ENCODE data around the gene RAB44. TPM values are rescaled to one million over a fixed set of nuclear protein-coding genes. Genes with fewer than 3 reads are reported as not detected.
A peak's percentile ranks its signal among the peaks of the same experiment; 100 is the strongest.

RAB44 gene
- total RNA-seq, 1 experiment from 2014 or later, result not detected

DNA sequence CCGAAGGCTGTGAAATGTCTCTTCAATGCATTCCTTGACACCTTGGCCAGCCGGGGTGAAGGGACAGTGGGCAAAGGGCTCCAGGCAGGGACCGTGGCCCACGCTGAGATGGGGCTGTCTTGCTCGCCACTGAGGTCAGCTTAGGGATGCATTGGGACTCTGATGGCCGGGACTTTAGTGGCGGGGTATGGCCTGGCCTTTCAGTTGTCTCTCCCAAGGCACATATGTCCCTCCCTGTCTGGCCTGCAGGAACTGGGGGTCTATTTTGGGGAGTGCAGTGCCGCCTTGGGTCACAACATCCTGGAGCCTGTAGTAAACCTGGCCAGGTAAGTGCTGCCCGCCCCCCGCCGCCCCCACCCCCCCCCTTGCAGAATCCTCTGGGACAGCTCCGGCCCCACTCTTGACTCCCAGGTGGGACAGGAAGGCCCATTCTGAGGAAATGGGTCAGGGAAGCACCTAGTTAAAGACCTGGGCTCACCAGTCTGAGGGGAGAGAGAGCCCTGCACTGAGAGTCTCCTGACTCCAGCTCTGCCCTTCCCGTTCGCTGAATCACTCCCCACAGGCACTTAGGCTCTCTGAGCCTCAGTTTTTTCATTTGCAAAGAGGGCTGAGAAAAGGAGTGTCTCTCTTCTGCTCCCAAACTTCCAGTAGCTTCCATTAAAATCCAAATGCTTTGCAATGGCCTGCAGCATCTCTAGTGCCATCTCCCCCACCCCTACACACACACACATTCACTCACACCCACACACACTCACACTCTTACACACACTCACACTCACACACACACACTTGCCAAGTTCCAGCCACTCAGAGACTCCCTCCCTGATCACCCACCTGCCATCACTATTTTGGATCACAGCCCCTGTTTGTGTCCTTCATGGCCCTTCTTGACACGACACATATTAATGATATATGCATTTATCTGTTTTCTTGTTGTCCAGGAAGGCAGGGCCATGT lies 33.1 kb downstream of the RAB44 start:
- no peak for DNase-seq (ENCODE audit: low read depth)

DNA sequence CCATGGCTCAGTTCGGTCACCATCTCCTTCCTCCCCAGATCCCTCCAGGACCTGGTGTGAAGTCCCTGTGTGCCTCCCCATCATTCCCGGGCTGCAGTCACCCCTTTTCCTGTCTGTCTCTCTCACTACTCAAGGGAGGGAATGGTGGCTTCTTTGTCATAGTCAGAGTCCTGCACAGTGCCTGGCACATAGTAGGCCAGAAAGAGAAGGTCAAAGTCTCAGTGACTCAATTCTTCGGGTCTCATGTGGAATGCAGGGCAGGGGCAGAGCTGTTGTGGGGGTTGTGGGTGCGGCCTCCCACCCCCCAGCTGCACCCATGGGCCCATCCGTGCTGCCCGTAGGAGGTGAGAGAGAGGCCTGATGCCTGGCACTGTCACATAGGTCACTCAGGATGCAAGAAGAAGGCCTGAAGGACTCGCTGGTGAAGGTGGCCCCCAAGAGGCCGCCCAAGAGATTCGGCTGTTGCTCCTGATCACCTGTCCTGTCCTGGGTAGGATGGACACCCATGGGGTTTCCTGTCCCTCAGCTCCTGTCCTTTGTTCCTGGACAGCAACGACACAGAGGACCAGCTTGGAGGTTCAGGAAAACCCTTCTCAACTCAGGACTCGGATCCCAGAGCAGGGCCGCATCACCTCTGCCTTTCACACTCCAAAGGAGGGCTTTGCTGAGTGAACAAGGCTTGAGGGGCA lies 34.1 kb downstream of the RAB44 start:
- no peak for DNase-seq (ENCODE audit: low read depth)

DNA sequence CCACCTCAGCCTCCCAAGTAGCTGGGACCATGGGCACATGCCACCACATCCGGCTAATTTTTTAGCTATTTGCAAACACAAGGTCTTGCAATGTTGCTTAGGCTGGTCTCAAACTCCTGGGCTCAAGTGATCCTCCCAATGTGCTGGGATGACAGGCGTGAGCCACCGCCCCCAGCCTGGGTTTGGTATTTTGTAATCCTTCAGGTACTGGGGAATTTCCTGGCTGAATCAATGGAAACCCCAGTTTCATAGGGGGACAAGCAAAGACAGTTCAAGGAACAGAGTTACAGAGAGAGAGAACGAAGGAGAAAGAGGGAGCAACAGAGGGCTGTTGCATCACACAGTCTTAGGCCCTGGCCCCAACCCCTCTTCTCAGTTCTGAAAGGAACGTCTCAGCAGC lies 35.7 kb downstream of the RAB44 start:
- no peak for DNase-seq (ENCODE audit: low read depth)

DNA sequence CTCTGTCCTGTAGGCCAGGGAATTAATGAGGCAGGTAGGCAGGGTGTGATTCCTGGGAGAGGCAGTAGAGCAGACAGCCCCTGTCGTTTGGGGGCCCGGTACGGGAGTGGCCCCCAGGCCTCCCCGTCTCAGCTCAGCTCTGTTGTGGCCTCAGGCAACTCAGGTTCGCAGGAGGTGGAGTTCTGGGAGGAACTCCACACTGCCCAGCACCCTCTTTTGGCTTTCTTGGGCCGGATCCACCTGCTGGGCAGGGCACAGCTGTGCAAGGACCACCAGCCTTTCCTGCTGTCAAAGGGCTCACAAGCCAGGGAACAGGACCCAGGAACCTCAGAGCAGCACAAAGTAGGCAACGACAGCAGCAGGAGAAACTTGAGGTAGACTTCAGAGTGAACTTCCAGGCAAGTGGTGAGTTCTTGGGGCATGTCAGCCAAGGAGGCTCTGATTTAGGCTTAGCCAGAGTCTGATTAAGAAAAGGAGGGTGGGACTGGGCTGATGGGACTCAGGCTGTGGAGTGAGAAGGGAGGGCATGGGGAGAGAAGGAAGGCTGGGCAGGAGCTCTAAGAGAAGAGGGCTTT lies 36.9 kb downstream of the RAB44 start:
- no peak for DNase-seq (ENCODE audit: low read depth)

DNA sequence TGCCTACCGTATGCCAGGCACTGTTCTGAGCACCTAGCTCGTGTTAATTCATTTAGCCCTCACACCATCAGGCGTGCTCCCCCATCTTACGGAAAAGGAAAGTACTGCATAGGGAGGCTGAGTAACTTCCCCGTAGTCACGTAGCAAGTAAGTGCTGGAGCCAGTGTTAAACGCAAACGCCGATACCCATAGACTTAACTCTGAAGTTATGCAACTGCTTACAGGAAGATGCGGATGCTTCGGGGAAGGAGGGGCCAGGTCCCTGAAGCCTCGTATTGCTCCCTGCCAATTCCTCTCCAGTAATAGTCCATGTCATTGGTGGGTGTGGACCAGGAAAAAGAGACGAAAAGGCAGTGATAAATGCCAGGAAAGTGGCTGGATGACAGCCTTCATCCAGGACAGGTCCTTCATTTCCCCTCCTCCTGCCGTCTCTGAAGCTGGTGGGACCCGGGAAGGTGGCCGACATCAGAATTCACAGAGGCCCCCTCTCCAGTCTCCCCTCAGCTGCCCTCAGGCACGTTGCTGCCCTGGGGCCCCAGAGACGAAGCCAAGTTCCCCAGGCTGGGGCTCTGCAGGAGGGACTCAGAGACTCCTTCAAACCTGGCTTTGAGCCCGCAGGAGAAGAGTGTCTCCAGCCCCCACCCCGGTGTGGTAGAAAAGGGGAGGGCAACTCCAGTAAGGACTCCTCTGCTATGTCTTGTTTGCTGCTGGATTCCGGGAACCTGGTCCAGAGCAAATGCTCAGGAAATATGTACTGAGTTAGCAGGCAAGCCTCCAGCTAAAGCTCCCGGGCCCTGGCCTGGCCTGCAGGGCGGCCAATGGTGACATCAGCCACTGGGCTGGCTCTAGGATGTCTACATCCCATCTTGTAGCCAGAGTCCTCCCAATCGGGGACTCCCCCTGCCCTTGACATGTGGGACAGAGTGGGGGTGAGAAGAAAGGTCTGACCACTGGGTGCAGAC lies 37.8 kb downstream of the RAB44 start:
- DNase-seq (ENCODE audit: low read depth), result peak; percentile 35

DNA sequence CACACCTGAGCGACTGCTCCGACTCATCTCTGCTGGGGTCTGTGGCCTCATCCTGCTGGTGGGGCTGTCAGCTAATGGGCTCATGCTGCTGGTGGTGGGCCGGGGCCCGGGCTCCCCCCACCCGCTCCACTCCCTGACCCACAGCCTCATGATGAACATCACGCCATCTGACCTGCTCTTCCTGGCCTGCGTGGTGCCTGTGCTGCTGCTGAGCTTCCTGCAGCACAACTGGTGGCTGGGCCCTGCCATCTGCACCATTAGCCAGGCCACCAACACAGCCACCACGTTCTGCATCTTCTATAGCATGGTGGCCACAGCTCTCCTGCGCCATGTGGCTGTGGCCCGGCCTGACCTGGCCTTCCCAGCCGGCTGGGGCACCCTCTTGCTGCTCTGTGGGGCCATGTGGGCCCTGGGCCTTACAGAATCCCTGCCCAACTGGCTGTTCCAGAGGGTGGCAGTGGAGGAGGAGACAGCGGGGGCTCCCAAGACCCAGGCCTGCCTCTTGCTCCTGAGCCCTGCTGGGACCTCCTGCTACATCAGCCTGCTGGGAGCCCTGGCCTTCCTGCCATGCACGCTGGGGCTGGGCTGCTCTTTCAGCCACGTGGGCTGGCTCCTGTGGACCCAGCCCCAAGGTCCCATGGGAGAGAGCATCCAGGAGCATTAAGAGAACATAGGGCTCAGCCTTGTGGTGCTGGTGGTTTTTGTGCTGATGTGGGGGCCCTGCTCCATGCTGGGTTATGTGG lies 39.6 kb downstream of the RAB44 start:
- no peak for DNase-seq (ENCODE audit: low read depth)

DNA sequence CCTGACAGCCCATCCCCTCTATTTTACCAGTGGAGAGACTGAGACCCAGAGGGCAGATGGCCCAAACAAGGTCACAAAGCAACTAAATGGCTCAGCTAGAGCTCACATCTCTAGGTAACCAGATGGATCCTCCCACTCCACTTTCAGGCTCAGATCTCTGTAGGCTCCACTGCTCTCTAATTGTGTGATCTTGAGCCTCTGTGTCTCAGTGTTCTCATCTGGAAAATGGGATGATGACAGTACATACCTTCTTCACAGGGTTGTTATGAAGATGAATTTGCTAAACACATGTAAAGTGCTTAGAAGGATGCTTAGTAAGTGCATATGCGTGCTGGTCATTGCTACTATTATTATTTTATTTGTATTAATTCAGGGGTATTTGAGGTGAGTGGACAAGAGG lies 40.5 kb downstream of the RAB44 start:
- DNase-seq (ENCODE audit: low read depth), result no peak

DNA sequence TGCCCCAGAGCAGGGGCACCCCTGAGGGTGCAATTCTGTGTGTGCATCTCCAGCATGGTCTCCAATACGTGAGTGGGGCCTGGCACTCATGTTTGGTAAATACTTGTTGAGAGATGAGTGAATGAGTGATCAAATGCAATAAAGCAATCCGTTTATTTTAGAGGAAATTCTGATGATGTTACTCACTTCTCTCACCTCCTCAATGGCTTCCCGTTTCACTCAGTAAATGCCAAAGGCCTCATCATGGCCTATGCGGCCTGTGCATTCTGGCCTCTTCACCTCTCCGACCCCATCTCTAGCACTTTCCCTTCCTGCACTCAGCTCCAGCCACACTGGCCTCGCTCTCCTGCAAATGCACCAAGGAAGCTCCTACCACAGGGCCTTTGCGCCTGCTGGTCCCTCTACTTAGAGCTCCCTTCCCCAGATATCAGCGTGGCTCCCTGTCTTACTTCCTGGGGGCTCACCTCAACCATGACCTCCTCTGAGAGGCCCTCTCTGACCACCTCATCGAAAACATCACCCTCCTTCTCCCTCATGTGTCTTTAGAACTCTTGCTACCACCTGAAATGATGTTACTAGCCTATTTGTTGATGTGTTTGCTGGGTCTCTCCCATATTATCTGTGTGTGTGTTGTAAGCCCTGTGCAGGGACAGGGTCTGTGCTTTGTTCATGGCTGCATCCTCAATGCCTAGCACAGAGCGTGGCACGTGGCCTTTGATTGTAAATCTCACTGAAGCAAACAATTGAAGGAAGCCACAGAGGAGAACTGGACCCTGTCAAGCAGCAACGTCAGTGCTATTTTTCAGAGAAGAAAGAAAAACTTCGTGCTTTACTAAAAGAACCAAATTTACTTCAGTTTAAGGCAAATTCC lies 42.6 kb downstream of the RAB44 start:
- peak; percentile 38 for DNase-seq (ENCODE audit: low read depth)

DNA sequence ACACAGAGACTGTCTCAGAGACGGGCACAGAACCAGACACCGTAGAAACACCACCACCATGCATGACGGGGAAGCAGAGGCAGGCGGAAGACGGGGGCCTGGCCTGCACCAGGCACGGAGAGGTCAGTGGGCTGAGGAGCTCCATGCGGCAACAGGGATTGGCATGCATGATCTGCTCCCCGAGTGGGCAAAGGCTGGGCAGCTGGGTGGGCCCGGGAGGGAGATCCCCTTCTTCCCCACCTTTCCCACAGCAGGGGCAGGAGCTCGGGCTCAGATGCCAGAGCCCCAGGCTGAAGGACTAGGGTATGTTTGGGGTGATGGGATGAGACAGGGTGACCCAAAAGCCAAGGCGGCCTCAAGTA lies 43.2 kb downstream of the RAB44 start:
- no peak for DNase-seq (ENCODE audit: low read depth)

DNA sequence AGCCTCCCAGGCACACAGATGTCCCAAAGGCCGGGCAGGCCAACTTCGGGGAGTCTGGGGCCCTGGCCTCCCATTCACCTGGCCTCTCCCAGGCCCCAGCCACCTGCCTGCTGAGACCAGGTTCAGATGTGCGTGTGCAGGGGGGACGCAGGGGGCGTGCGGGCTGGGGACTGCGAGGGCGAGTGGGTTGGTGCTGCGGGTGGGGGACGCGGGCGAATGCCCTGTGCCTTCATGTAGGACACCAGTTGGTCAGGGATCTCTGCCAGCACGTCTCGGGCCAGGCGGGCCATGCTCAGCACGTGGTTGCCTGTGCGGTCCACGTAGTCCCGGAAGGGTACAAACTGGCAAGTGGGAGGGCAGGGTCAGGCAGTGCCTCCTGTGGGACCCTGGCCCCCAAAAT lies 44.5 kb downstream of the RAB44 start:
- no peak for DNase-seq (ENCODE audit: low read depth)

DNA sequence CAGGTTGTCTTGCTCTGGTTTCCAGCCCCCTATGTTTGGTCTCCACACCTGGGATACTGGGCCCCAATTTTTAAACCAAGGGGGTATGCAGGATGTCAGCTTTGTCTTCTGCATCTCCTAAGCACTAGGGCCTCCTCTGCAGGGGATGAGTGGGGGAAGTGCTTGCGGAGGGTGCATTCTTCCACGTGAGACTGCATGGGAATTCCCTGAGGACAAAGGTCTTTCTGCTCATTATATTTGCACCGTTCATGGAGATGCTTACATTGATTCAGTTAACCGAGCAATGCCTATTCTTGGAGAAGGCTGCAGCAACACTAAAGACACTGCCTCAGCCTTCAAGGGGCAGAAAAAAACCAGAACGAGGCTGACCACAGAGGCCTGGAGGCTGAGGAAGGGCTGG lies 45.4 kb downstream of the RAB44 start:
- DNase-seq (ENCODE audit: low read depth), result no peak

DNA sequence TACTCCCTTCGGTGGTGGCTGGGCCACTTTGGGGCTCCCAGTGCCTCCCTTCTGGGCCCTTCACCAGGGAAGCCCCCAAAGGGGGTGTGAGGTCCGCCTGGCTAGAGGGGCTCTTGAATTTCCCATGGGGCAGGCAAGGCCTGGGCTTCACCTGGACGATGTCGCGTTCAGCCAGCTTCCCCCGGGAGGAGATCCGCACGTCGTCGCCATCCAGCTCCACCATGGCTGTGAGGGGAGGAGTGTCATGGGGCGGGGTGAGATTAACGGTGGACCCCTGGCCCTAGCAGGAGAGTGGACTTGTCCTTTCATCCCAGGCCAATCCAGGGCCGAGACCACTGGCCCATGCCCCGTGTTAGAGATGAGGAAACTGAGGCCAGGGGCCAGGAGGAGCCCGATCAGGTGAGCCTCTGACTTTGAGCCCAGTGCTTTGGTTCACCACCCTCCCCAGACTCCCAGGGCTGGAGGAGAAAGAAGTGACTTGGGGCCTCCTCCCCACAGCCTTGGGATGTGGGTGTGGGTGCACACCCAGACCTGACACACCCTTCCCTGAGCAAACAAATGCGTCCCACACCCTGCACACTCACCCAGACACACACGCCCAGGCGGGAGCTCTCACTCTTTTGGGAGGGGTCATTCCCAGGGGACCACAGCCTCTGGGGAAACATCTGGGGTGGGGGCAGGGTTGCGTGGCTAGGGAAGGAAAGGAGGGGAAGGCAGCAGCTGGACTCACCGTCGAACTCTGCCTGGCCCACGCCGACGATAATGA lies 46.1 kb downstream of the RAB44 start:
- DNase-seq (ENCODE audit: low read depth), result no peak

DNA sequence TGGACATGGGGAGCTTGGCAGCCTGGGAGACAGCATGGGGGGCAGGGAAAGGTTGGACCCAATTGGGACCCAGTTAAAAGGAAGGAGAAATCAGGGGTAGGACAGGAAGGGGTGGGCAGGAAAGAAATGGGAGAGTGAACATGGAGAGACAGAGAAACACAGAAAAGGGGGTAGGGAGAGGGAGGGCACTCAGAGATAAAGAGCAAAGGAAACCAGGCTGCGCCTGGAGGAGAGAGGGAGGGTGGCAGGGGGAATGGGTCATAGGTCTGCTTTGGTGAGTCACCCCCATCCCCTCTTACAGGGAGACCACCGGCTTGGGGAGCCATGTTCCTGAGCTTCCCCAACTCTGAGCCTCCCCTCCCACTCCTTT lies 46.7 kb downstream of the RAB44 start:
- no peak for DNase-seq (ENCODE audit: low read depth)

DNA sequence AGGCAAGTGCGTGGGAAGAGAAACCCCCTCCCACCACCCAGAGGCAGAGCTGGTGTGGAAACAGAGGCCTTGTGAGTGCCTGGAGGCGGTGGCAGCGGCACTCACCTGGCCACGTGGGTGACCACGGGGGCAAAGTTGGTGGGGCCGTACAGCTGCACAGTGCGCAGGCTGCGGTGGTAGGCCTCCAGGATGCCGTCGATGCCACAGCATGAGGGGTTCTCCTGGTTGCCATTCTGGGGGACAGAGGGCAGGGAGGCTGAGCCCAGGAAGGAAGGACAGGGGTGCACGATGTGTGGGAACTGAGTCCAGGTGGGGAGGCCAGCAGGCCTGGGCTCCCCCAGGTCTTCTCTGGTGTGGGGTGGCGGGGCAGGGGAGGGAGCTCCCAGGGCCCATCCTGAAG lies 47.7 kb downstream of the RAB44 start:
- no peak for DNase-seq (ENCODE audit: low read depth)

DNA sequence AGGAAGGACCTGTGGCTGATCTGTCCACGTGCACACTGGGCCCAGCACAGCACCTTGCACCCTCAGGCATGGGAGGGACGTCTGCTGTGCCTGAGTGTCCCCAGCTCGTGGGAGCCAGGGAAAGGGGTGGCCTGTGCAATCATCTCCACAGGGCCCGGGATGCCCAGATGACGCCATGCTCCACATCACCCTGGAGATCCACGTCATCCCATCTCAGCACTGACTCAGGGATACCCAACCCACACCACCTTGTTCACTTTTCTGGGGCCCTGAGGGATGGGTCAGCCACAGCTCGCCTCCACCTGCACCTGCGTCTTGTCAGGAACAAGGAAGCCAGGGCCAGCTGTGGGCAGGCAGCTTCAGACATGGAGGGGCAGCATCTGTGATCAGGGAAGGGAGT lies 48.2 kb downstream of the RAB44 start:
- DNase-seq (ENCODE audit: low read depth), result no peak

DNA sequence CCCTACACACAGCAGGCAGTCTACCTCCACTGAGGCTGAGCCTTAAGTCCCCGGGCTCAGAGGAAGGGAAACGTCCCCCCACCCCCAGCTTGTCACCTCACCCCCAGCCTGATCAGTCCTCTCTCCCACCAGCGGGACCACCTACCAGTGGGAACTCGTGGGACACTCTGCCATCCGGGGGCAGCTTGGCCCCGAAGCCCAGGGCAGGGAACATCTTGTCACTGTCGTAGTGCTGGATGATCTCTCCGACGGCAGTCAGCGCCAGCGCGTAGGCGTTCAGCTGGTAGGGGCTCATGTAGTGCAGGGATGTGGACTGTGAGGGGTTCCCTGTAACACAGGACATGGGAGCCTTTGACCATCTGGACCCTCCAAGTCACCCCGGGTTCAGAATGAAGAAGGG lies 48.6 kb downstream of the RAB44 start:
- no peak for DNase-seq (ENCODE audit: low read depth)

DNA sequence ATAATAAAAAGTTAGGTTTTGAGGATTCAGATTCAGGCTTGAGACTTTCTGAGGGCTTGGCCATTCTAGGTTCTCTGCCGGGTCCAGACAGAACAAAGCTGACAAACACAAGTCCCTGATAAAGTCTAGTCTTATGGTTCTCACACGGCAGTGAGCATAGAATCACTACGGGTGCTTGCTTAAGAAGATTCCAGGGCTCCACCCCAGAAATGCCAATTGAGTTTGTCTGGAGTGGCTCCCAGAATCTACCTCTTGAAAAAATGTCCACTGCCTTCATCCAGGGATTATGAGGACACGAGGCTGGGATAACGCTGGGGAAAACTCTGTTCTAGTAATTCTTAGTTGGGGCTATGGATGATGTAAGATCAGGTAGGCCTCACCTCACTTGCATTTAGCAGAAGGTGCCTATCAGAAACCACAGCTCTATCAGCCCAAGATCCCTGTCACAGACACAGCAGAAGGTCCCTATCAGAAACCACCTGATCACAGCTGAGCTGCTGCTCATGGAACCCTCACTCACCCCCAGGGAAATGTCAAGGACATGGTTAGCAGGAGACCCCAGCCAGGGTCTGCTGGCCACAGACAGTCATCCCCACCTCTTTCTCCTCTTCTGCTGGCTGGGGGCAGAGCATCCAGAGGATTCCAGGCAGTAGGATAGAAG lies 52.3 kb downstream of the RAB44 start:
- DNase-seq (ENCODE audit: low read depth), result no peak

DNA sequence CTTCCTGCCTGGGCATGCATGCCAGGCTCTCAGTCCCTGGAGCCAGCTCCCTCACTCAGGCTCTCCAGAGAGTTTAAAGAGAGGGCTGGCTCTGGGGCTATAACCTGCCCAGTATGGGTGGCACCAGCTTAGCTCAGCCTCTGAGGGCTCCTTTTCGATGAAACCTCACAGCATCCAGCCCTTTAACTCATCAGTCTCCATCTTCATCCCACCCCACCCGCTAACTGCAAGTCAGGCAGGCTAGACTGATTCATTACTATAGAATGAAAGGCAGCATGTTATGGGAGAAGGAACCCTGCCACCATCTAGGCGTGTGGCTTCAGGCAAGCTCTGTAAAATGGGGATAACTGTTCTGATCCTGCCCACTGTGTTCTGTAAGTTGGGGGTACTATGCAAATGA lies 53.5 kb downstream of the RAB44 start:
- DNase-seq (ENCODE audit: low read depth), result no peak

Measured in HT1080 (cell line).